Measurements from ENCODE around the gene SP6.

Gene SP6

DNA sequence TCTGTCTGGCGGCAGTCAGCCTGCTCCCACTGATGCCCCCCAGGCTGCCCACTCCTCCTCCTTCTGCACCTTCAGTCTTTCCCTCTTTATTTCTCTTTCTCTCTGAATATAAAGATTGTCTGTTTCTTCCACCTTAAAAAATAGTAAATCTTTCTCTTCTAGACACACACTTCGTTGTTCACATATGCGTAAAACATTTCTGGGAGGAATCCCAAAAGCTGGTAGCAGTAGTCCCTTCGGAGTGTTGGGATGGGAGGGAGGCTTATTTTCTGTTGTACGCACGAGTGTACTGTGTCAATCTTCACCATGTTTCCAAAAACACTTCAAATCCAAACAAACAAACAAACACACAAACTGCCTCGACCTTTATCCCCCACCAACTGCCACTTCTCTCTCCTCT lies 39.3 kb downstream of the SP6 start:
- no peak overlapping the region for H3K4me3 ChIP-seq (ENCODE audit: control insufficient read depth, low read depth, low read length)
- DNase-seq (ENCODE audit: low read depth), result no peak
- TF ChIP-seq, protein P1, sequence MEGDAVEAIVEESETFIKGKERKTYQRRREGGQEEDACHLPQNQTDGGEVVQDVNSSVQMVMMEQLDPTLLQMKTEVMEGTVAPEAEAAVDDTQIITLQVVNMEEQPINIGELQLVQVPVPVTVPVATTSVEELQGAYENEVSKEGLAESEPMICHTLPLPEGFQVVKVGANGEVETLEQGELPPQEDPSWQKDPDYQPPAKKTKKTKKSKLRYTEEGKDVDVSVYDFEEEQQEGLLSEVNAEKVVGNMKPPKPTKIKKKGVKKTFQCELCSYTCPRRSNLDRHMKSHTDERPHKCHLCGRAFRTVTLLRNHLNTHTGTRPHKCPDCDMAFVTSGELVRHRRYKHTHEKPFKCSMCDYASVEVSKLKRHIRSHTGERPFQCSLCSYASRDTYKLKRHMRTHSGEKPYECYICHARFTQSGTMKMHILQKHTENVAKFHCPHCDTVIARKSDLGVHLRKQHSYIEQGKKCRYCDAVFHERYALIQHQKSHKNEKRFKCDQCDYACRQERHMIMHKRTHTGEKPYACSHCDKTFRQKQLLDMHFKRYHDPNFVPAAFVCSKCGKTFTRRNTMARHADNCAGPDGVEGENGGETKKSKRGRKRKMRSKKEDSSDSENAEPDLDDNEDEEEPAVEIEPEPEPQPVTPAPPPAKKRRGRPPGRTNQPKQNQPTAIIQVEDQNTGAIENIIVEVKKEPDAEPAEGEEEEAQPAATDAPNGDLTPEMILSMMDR (IDR thresholded peaks at IDR 0.05; ENCODE audit: control insufficient read depth, insufficient read depth, low read depth, low read length, missing control alignments), result no peak

DNA sequence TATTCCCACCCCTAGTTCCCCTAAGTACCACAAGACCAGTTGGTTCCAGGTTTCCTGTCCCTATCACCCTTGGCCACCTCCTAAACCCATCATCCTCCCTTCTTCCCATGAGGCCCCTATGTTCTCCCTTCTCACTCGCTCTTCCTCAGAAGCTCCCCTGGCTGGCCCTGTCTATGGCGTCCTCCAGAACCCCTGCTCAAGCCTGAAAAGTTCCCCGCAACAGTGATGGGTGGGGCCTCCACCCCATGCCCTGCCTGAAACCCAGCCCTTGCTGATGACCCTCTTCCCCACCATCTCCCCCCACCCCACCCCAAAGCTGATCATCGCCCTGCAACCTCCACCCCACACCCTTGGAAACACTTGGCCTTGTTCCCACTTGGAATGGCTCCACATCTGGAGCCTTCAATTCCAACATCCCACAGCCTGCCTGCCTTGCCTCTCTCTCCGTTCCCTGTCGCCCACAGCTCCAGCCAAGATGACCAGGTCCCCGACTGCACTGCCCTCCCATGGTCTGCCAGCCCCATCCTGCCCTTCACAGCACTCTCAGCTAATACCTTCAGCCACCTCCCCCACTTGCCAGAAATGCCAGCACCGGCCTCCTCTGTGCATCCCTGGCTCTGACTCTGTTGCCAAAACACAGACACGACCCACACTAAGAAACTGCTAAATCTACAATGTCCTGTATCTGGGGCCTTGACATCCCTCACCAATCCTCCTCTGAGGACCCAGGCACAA lies 39.9 kb downstream of the SP6 start:
- TF ChIP-seq, protein P1 (IDR thresholded peaks at IDR 0.05; ENCODE audit: control insufficient read depth, insufficient read depth, low read depth, low read length, missing control alignments), result no peak
- H3K4me3 ChIP-seq (ENCODE audit: control insufficient read depth, low read depth, low read length), result no peak overlapping the region
- DNase-seq (ENCODE audit: low read depth), result no peak

DNA sequence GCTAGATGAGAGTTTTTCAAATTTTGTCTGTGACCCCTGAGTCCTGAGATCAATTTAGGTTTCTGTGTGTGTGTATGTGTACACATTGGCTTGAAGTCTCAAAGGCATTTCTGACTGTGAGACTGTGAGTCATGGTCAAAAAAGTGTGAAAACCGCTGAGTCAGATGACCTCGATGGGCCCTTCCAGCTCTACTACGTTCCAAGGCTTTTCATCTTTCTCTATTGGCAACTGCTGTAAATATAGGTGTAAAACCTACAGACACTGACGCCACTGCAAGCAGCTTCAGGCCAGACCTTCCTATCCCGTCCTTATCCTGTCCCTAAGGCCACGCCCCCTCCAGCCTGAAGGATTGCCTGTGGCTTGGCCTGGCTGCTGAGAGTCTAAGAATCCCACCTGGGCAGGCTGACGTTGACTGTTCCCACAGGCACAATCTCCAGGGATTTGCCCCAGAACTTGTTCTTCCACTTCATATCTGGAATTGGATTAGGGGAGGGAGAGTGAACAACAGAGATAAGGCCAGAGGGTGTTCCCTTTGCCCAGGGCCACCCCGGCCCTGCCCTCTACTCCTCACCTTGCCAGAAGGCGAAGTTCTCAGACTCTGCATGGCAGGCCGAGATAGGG lies 40.7 kb downstream of the SP6 start:
- TF ChIP-seq, protein P1 (IDR thresholded peaks at IDR 0.05; ENCODE audit: control insufficient read depth, insufficient read depth, low read depth, low read length, missing control alignments), result no peak
- H3K4me3 ChIP-seq (ENCODE audit: control insufficient read depth, low read depth, low read length), result no peak overlapping the region
- peak; percentile 40 for DNase-seq (ENCODE audit: low read depth)

DNA sequence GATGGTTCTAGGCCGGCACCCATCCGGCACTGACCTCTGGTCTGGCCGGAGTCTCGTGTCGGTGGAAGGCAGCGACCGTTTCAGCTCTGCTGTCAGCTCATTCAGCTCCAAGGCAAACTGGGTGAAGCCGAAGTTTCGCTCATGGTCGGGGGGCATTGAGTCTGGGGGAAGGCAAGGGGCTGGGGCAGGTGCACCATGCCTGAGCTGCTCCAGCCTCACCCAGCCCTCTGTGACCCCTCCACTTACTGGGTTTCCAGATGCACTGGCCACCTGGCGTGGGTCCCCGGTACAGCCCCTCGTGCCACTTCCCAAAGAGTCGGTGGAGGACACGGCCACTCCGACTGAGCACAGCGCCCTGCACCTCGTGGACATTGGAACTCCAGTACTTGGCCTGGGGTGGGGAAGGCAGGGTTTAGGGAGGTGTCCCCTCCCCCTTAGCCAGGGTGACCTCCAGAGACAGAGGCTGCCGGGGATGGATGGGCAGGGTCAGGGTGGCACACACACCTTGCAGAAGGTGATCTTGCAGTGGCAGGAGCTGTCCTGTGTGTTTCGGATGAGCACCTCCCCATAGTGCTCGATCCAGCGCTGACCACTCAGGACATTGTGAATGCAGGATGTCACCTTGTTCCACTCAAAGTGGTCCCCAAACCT lies 42.0 kb downstream of the SP6 start:
- TF ChIP-seq, protein P1 (IDR thresholded peaks at IDR 0.05; ENCODE audit: control insufficient read depth, insufficient read depth, low read depth, low read length, missing control alignments), result no peak
- no peak for DNase-seq (ENCODE audit: low read depth)
- no peak overlapping the region for H3K4me3 ChIP-seq (ENCODE audit: control insufficient read depth, low read depth, low read length)

DNA sequence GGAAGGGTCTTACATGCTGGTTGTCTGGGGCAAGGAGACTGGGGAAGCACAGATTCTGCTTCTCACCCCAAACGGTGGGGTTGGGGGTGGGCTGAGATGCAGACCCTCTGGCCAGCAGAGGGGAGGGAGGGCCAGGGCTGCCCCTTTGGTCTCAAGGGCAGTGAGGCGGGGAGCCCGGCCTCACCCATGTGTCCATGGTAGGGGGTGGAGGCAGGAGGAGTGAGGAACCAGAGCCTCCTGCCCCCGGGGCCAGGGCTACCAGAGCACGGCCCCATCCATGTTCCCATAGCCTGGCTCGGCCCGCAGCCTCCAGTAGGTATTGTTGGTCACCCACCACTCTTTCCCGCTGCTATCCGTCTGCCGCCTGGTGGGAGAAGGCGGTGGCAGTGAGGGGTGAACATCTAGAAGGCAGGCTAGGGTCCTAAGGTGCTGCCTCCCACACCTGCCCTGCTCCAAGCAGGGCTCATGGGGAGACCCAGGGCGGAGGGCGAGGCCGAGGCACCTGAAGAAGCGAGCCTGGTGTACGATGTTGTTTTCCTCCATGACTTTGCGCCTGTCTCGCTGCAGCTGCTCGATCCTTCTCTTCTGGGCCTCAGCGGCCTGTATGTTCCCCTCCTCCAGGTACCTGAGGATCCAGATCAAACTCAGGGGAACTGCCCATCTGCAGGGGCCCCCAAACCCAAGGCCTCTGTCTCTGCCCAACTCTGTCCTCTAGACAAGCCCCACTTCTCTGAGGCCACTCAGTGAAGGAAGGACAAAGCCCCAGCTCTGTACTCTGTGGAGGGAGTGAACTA lies 42.7 kb downstream of the SP6 start:
- TF ChIP-seq, protein P1 (IDR thresholded peaks at IDR 0.05; ENCODE audit: control insufficient read depth, insufficient read depth, low read depth, low read length, missing control alignments), result no peak
- no peak overlapping the region for H3K4me3 ChIP-seq (ENCODE audit: control insufficient read depth, low read depth, low read length)
- DNase-seq (ENCODE audit: low read depth), result no peak

DNA sequence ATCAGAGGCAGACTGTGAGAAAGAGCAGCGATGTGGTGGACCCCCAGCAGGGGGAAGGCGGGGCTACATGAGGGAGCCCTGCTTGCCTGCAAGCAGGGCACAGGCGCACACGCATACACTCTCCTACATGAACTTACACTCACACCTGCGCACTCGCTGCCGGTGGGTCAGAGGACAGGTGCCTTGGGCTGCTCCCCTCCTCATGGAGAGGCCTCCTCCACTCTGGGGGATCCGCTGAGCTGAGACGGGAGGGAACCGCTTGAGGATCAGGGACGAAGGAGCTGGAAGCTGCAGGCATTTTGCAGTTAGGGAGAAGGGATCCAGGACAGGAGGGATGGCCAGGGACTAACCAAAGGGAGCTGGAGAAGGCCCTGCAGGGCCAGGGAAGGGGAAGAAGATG lies 43.5 kb downstream of the SP6 start:
- TF ChIP-seq, protein P1 (IDR thresholded peaks at IDR 0.05; ENCODE audit: control insufficient read depth, insufficient read depth, low read depth, low read length, missing control alignments), result no peak
- no peak overlapping the region for H3K4me3 ChIP-seq (ENCODE audit: control insufficient read depth, low read depth, low read length)
- no peak for DNase-seq (ENCODE audit: low read depth)
